K562 (cell line): ENCODE data around the gene S100A2.
"Not testable (repeated sequence)": the region's sequence is repeated elsewhere in the genome, so short reads cannot be mapped to it uniquely, and the experiment has no call there.

ENCODE experiments used
- FOXJ3 ChIP-seq: sonication (generic); formaldehyde crosslinking; IDR thresholded peaks from 2 replicates; pipeline ENCODE4 v1.4.0; 2020; ENCODE audit warnings: mild to moderate bottlenecking, missing genetic modification reagents
- NR4A1 ChIP-seq, 2 experiments: fragments of 250-450 bp in 1 of 2; fragments of 450-650 bp in 1 of 2; sonication (Bioruptor Pico) in 1 of 2; IDR thresholded peaks; 2 replicates each; pipeline versions ENCODE4 v1.4.0 to v1.6.1; 2016 to 2020; ENCODE audit warnings: mild to moderate bottlenecking in 2 of 2, missing compliant biosample characterization in 1 of 2, missing genetic modification characterization in 1 of 2, moderate library complexity in 1 of 2

GRCh38 chr1:153522353-153523048 is 43.1 kb downstream of the S100A2 start:
- TF ChIP-seq NR4A1 (CRISPR knock-in tag; IDR thresholded peaks at IDR 0.05); NR4A1 (tag; IDR thresholded peaks at IDR 0.05); FOXJ3: not testable (repeated sequence)
